CD4-positive, alpha-beta T cell treated with Interleukin-6 for 4 hours (primary cell): ENCODE results near the gene NRGN.

Experiments used
- DNase-seq: peaks from one replicate; pipeline ENCODE4 v3.0.0-alpha.2; 2020; ENCODE audit warnings: mixed read lengths

Gene NRGN

GRCh38 chr11:124742555-124742954, 2.8 kb downstream of the NRGN start:
- DNase-seq = no peak

DNA sequence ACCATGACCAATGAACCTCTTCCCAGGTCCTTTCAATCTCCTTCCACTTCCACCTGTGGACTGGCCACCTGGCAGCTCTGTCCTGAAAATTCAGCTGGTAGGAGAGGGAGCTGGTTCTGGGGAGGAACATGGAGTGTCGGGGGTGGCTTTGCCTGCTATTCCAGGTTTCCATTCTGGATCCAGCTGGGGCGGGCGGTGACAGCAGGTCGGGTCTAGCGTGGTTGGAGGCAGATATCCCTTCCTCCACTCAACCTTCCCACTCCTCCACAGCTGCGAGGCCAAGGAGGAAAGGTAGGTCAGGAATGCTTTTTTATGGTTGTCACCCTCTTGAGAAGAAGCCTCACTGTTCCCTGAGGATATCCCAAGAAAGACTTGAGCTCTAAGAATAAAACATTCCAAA, 3.3 kb downstream of the NRGN start:
- no peak for DNase-seq

DNA sequence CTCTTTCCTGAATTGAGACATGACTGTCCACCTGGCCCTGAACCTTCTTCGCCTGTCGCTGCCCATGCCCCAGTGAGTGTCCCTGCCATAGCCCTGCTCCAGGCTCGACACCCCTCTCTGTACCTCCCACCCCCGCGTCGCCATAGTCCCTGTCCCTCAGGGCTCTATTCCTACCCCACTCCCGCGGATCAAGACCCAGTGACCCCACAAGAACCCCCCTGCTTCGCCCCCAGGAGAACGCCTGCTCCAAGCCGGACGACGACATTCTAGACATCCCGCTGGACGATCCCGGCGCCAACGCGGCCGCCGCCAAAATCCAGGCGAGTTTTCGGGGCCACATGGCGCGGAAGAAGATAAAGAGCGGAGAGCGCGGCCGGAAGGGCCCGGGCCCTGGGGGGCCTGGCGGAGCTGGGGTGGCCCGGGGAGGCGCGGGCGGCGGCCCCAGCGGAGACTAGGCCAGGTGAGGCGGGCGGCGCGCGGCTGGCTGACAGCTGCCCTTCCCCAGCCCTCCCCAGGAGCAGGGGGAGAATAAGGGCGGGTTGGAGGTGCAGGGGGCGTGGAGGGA, 5.6 kb downstream of the NRGN start:
- no peak for DNase-seq

DNA sequence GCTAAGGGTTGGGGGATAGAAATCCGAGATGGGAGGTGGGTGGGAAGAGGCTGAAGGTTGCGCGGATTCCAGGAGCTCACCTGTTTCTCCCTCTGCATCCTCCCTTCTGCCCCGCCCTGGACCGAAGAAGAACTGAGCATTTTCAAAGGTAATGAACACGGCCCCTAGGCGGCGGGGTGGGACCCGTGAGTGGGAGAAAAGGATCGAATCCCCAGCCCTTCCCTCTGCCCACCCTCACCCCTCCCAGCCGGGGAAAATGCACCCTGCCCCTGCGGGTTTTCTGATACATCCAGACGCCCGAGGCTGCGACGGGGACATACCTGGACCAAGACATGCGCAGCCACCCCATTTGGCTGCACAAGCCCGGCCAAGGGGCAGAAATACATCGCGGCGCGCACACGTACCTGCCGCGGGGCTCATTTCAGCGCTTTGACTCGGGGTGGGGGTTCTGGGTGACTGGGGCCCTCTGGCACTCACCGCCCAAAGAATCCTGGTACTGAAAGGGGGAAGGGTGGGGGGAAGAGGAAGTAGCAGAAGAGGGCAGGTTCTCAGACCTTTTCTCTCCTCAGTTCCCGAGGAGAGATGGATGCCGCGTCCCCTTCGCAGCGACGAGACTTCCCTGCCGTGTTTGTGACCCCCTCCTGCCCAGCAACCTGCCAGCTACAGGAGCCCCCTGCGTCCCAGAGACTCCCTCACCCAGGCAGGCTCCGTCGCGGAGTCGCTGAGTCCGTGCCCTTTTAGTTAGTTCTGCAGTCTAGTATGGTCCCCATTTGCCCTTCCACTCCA, 6.3 kb downstream of the NRGN start:
- peak; percentile 52 for DNase-seq

GRCh38 chr11:124746621-124747243, 7.0 kb downstream of the NRGN start:
- DNase-seq = peak; percentile 87

GRCh38 chr11:124747406-124748099, 7.8 kb downstream of the NRGN start:
- DNase-seq = no peak

DNA sequence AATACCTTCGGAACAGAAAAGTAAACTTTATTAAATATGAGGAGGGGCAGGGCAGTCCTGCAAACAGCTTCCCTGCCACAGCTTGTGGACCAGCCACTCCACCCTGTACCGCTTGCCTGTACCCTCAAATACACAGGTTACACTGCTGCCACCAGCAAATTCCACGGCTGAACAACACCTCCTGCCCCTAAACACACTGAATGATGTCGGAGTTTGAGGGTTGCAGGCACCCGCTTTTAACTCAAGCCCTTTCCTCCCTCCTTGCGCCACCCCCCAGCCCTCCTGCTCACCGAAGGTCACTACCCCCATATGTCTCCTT, 8.3 kb downstream of the NRGN start:
- no peak for DNase-seq

DNA sequence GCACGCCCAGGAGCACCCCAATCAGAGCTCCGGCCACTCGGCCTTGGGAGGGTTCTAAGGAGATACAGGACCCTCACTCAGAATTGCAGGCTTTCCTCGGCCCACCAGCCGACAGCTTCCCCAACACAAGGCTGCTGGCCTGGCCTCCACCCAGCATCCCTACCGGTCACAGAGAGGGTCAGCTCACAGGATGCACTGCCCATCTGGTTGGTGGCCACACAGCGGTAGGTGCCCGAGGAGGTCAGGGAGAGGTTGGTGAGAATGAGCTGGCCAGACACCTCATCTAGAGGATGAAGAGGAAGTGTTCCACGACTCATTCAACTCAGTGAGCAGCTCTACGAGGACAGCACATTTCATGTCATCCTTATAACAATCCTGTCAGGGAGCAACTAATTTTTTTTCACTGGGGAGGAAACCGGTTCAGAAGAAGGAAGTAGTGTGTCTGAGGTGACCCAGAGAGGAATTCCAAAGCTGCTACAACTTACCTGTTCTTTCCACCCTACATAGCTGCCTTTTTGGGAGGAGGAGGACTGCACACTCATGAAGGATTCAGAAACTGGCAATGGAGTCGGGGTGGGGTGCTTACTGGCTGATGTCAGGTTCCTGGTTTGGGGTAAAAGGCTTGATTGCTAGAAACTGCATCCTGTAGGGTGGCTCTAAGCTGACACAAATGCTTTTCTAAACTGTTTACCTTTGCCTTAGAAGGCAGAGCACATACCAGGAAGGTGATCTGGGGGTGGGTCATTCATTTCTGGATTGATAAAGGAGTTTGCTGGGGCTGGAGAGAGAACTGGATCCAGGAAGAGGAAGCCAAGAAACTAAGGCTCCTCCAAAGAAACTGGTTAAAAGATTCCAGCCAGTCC, 9.0 kb downstream of the NRGN start:
- no peak for DNase-seq

DNA sequence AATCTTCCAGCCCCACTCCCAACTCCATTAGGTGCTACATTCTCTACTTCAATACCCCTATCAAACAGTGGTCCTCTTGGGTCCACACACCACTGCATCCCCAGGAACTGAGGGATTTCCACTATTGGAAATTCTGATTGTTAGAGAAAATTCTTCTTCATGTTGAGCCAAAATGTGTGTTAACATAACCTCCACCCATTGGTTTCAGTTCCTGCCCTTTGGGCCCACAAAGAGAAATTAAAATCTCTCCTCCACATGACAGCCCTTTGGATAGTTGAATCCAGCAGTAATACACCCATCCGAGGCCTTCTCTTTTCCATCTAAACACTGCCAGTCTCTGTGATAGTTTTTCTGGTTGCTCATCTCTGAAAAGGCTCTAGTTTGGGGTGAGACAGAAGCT, 10.2 kb downstream of the NRGN start:
- DNase-seq = no peak

DNA sequence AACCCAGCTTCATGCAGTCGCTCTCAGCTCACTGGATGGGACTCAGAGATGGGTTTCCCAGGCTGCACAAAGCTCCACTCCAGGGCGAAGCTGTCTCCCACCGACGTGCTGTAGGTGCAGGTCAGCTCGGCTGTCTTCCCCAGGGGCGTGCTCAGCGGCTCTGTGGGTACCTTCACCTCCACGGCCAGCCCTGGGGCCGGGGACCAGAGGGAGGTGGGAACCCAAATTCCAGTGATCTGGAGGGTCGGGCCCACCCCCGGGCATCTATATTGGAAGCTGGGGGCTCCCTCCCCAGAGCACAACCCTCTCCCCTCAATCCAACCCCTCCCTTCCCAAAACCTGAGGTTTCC, 11.6 kb downstream of the NRGN start:
- DNase-seq = no peak

DNA sequence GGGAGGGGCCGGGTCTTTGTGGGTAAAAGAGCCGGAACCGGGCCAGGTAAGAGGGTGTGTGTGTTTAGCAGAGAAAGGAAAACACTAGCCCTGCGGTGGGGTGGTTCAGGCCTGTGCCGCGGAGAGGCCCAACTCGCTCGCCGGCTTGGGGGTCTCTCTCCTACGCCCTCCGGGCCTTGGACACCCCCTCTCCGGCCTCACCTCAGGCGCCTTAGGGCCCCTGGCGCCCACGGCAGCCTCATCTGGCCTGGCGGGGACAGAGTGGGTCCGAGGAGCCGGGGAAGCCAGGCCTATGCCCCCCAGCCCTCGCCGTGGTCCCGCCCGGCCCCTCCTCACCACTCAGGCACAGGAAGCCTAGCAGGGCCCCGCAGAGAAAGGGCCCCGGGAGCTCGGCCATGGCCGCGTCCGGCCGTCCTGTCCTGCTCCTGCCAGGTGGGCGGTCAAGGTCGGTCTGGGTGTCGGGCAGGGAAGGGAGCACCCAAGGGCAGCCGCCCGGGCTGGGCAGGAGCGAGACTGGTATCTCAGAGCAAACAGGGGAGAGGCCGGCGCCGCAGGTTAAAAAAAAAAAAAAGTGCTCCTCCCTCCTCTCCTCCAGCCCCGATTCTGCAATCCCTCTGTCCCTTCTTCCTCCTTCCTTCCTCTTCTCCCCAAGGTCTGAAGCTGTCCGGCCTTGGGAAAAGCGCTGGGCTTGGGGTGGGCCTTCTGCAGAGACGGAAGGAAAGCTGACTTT, 12.2 kb downstream of the NRGN start, which contains the start of gene VSIG2:
VSIG2 (minus strand) TSS at position 515 of the 730 bp plus-strand sequence; CDS start at position 397, 118 bp downstream.
- peak; percentile 23 for DNase-seq

DNA sequence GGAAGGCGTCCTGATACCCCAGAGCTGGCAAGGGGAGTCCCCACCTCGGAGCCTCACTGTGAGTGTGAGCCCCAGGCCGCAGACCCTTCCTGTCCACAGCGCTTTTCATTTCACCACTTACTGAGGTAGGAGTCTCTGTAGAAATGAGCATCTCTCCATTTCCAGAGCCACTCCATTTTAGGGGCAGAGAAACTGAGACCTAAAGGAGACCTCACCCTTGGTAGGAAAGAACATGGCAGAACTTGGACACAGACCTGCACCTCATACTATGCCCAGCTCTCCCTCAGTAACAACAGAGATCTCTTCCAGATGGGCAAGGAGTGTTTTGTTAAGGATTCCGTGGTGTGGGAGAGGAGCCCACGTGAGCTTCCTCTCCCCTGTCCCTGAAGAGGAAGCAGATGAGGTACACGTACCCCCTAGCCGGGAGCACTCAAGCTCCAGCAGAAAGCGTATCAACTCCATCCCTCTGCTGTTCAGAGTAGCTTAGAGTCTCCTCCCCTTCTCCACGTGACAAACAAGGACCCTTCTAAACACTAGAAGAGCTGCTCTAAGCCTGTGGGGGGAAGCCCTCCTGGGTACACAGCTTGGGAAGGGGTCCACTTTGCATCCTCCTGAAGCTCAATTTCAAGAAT, 12.8 kb downstream of the NRGN start:
- DNase-seq = no peak

DNA sequence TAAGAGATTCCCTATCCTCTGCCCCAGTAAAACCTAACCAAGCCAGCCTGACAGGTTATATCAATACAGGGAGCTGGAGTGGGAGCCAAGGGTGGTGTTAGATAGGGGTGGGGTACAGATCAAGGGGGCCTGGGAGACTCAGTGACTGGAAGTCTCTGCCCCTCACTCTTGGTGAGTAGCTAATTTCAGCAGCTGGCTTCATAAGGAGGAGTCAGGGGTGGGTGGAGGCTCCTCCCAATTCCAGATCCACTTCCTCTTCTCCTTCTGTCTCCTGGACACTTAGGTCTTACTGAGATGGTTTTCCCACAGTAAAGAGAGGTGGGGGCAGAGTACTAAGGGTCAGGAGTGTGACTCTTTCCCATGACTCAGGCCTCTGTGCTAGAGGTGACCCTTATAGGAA, 13.5 kb downstream of the NRGN start:
- no peak for DNase-seq

GRCh38 chr11:124753624-124754023, 13.9 kb downstream of the NRGN start:
- no peak for DNase-seq

DNA sequence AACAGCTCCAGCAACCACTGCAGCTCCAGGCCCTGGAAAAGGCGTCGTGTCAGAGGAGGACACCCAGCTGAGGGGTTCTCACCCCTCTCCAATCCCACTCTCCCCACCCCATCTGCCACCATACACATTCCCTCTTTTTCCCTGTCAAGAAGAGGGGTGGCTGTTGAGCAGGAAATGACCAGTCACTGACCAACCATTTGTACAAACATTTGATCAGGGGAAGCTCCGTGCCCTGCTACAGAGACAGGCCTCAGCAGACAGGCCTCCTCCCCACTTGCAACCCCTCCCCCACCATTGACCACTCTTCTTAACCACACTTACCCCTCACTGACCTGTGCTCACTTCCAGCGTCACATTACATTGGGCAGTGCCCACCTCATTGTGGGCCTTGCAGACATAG, 14.6 kb downstream of the NRGN start:
- DNase-seq = no peak

GRCh38 chr11:124754710-124755109, 15.0 kb downstream of the NRGN start:
- DNase-seq = no peak

DNA sequence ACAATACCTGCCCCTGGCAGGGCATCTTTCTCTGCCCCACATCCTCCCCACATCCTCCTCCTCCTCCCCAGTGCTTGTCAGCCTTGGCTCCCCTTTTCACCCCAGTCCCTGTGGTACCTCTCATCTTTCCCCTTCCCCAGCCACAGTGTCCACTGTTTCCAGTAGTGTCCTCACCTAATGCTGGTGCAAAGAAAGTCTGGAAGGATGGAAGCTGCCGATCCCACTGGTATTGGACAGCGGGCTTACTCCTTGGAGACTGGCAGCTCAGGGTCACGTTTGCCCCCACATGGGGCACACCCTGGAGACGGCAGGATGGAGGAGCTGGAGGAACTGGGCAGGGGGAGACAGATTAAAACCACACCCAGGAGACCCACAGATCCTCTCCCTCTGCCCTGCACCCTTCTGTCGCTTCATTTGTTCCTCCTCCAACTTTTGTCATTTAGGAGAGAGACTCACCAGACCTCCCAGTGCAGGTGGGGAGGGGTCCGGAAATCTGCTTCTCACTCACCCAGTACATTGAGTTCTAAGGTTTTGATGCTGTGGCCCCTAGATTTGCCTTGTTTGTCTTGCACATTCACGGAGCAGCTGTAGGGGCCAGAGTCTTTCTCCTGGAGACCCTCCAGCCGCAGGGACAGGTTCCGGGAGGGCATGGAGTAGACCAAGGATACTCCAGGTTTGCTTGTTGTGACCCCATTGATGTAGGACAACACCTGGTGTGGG, 16.5 kb downstream of the NRGN start:
- no peak for DNase-seq

DNA sequence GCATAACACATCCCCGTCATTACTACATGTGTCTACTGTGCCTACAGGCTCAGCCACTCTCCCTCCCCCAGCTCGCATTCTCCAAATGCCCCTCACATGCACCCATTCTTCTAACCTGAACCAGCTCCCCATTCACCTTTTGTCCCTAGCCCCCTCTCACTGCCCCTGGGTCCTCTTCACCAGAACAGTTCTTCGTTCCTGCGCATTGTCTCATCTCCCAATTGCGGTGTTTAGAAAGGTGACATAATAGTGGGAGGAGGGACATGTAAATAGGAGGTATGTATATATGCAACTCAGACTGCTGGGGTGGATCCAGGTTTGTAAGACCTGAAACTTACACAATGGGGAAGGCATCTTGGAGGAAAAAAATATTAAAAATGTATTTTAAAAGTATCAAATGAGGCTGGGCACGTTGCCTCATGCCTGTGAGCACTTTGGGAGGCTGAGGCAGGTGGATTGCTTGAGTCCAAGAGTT, 17.0 kb downstream of the NRGN start:
- DNase-seq = no peak

DNA sequence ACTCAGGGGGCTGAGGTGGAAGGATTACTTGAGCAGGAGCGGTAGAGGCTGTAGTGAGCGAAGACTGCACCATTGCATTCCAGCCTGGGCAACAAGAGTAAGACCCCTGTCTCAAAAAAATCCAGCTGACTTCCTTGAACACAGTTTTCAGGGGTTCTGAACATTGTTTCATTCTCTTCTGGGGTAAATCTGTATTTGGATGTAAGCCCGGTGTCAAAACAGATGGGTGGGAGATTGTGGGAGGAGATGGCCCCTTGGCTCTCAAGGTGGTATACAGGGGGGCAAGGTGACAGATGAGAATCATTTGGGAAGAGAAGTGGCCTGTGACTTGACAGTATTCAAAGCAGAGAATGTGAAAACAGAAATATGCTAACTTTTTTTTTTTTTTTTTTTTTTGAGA, 17.6 kb downstream of the NRGN start:
- DNase-seq = no peak

GRCh38 chr11:124758355-124759265, 18.9 kb downstream of the NRGN start:
- DNase-seq = peak; percentile 76
